HG03280 (cell line): ENCODE results near the gene ATP2A1.
"Not testable (repeated sequence)": the region's sequence is repeated elsewhere in the genome, so short reads cannot be mapped to it uniquely, and the experiment has no call there.

Experiments
- ATAC-seq: cut with Tn5 transposase; IDR thresholded peaks from one replicate; pipeline ENCODE4 v1.9.1; 2021; ENCODE audit warnings: mild to moderate bottlenecking, moderate library complexity; ENCODE audit not compliant: unreplicated experiment

Gene ATP2A1

GRCh38 chr16:28880589-28880915 is 2.3 kb downstream of the ATP2A1 start:
- ATAC-seq, result no peak

GRCh38 chr16:28880955-28881354 is 2.7 kb downstream of the ATP2A1 start:
- ATAC-seq, result no peak

- not testable (repeated sequence) for ATAC-seq
Measured at GRCh38 chr16:28881565-28881964, 3.3 kb downstream of the ATP2A1 start.

DNA sequence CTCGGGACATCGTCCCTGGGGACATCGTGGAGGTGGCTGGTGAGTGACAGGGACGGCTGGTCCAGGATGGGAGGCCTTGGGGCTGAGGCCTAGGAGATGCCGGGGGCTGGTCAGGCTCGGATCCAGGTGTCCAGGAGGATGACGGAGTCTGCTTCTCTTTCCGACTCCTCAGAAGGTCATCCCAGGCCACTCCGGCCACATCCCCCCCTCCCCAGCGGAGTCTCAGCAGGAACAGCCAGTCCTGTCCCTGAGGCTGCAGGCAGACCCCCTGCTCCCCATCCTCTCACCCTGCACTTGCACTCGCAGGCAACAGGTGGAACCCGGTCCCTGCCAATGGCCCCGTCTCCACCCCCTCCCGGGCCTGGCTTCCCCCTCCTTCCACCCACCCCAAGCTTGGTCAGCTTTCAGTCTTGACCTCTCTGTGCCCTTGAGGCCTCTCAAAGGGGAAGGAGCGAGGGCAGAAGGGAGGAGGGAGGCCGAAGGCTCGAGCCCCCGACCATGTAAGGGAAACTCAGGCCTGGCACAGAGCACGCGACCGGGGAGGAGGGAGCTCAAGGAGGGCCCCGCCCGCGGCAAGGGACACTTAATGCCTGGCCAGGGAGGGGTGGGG is 4.4 kb downstream of the ATP2A1 start:
- no peak for ATAC-seq

DNA sequence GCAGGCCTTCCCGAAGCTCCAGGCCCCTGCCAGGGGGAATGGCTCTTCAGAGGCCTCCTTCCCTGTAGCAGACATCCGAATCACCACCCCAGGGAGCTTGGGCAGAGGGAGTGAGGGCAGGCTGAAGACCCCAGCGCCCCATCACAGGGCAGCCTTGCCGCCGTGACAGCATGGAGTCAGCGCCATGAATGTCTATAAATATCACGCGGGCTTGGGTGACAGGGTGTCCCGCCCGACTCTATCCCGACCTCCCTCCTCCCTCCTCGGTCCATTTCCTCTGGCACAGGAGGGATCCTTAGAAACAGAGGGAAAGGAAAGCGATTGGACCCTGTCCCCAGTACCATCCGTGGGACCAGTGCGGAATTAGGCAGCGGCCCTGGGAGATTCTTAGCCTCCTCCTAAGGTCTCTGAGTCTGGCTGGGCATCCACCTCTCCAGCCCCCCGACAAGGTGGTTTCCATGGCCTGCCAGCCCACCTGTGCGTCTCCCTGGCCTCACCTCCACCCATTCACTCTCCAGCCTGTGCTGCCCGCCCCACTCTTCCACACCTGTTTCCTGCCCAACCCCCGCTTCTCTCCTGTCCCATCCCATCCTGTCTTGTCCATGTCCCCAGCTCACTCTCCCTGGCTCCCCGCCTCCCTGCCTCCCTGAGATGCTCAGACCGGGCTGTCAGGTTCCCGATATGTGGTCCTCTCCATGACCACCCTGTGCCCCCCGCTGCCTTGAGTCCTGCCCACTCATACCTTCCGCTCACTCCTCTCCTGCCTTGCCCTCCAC is 5.1 kb downstream of the ATP2A1 start:
- no peak for ATAC-seq

DNA sequence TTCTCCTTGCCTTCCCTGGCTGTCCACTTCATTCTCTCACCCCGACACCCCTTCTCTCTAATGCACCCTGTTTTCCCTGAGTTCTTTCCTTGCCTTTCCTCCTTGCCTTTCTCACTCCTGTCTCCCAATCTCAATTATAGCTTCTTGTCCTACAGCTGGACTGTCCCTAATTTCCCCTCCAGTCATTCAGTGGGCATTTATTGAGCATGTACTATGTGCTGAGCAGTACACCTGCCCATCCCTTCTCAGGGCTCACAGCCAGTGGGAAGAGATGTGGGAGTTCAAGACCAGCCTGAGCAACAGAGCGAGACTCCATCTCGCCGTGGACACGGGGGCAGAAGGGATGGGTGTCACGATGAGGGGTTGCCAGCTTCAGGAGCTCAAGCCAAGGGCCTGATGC is 5.8 kb downstream of the ATP2A1 start:
- no peak for ATAC-seq

DNA sequence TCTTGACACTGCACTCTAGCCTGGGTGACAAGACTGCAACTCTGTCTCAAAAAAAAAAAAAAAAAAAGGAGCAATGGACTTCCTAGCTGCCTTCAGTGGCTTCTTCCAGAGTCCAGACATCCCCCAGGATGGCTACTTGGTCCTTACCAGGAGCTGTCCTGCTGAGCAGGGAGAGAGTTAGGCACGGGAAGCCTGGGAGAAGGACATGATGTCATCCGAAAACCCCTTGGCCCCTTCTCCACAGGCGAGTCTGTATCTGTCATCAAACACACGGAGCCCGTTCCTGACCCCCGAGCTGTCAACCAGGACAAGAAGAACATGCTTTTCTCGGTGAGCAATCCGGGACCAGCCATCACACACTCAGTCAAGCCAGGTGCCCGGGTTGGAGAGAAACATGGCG is 8.7 kb downstream of the ATP2A1 start:
- ATAC-seq, result no peak

DNA sequence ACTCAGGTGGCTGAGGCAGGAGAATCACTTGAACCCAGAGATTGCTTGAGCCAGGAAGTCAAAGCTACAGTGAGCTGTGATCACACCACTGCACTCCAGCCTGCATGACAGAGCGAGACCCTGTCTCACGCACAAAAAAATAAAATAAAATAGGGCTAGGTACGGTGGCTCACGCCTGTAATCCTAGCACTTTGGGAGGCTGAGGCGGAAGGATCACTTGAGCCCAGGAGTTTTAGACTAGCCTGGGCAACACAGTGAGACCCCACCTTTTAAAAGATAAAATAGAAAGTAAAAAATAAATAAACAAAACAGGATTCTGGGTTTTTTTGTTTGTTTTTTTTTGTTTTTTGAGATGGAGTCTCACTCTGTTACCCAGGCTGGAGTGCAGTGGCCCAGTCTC is 12.1 kb downstream of the ATP2A1 start:
- not testable (repeated sequence) for ATAC-seq

DNA sequence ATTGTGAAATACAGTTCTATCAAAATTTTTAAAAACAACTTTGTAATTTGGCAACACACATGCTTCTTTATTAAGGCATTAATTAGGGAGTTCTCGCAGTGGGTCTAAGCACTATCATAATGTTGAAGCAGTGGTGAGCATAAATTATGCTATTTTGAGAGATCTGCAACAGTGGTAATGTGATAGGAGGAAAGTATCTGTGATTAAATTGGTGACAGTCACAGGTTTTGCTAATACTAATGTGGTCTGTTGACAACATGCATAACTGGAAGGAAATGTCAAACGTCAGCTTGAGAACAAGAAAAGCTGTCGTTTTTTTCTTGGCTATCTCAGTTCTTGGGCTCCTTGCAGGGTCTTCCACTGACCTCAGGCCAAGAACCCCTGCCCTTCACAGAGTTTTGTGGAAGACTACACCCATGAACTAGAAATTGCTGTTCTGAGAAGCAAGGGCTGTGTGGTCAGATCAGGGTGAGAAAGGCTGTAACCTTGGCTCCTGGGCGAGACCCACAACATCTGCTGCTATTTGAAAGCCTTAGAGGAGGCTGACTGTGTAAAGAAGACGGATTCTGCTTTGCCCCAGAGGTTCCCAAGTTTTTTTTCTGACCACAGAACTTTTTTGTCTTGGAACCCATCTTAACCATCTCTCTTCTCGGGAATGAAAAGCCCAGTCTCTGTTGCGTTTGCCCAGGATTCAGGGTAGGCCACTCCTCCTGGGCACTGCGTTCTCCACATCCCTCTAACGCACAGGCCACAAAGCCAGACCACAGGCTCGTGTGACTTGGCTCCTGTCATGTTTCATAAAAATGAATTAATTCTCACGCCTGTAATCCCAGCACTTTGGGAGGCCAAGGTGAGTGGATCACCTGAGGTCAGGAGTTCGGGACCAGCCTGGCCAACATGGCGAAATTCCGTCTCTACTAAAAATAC is 13.9 kb downstream of the ATP2A1 start:
- no peak for ATAC-seq

GRCh38 chr16:28893291-28893690 is 15.0 kb downstream of the ATP2A1 start:
- ATAC-seq, result no peak

DNA sequence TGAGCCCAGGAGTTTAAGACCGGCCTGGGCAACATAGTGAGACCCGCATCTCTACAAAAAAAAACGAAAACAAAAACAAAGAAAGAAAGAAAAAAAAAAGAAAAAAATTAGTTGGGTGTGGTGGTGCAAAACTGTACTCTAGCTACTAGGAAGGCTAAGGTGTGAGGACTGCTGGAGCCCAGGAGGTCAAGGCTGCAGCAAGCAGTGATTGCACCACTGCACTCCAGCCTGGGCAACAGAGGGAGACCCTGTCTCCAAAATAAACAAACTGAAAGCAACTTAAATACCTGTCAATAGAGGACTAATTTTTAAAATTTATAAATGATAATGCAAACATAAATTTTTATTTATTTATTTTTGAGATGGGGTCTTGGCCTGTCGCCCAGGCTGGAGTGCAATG is 17.3 kb downstream of the ATP2A1 start:
- no peak for ATAC-seq

GRCh38 chr16:28897826-28898225 is 19.5 kb downstream of the ATP2A1 start:
- no peak for ATAC-seq

DNA sequence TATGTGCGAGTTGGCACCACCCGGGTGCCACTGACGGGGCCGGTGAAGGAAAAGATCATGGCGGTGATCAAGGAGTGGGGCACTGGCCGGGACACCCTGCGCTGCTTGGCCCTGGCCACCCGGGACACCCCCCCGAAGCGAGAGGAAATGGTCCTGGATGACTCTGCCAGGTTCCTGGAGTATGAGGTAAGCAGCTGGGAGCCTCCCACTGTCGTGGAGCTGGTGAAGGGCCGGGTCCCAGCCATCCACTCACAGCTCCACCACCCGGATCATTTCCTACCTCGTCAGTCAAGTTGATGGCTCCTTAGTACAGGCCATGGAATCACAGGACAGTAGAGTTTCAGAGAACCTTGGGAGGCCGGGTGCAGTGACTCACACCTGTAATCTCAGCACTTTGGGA is 20.0 kb downstream of the ATP2A1 start:
- ATAC-seq, result no peak

- ATAC-seq, result no peak
Measured at GRCh38 chr16:28898942-28899341, 20.7 kb downstream of the ATP2A1 start.

DNA sequence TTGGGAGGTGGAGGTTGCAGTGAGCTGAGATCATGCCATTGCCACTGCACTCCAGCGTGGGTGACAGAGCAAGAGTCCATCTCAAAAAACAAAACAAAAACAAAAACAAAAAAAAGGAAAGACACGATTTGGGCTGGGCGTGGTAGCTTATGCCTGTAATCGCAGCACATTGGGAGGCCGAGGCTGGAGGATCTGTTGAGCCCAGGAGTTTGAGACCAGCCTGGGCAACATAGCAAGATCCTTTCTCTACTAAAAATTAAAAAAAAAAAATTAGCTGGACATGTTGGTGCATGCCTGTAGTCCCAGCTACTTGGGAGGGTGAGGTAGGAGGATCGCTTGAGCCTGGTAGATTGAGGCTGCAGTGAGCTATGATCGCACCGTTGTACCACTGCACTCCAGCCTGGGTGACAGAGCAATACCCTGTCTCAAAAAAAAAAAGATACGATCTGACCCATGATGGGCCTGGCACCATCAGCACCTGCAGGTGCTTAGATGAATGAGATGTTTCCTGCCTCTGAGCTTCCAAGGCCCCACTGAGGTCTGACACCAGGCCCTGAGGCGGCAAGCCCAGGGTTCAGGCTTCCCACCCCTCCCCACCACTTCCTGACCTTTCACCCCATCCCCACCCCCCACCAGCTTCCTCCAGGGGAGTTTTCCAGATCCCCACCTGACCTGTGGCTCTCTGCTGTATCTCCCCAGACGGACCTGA is 21.7 kb downstream of the ATP2A1 start:
- ATAC-seq, result no peak

DNA sequence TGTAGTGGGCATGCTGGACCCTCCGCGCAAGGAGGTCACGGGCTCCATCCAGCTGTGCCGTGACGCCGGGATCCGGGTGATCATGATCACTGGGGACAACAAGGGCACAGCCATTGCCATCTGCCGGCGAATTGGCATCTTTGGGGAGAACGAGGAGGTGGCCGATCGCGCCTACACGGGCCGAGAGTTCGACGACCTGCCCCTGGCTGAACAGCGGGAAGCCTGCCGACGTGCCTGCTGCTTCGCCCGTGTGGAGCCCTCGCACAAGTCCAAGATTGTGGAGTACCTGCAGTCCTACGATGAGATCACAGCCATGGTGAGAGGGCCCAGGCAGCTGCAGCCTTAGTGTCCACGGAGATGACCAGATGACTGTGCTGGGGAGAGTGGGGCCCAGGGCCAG is 22.3 kb downstream of the ATP2A1 start:
- no peak for ATAC-seq

GRCh38 chr16:28901862-28902261 is 23.6 kb downstream of the ATP2A1 start:
- ATAC-seq, result no peak

- ATAC-seq, result no peak
Measured at GRCh38 chr16:28902909-28903308, 24.6 kb downstream of the ATP2A1 start.

GRCh38 chr16:28903344-28904042 is 25.2 kb downstream of the ATP2A1 start:
- ATAC-seq, result no peak

GRCh38 chr16:28904363-28904762 is 26.1 kb downstream of the ATP2A1 start:
- no peak for ATAC-seq

DNA sequence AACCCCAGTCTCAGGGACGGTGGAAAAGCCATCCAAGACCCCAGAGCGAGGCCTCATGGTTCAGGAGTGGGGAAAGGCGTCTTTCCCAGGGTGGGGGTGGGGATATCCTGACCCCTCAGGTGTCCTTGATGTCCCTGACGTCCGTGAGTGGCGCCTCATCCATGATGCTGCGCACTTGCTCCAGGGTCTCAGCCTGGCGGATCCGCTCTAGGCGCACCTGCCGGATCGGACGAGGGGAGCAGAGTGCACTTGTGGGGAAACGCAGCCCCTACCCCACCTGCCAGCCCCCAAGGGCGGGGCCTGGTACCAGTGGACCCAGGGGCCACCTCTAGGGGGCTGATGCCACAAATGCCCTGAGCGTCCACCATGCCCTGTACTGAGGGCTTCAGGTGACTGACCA is 26.5 kb downstream of the ATP2A1 start:
- no peak for ATAC-seq
